ENCODE data around the gene FLNA.
"Not testable (repeated sequence)": the region's sequence is repeated elsewhere in the genome, so short reads cannot be mapped to it uniquely, and the experiment has no call there.

GRCh38 chrX:154400369-154400817 is 26.0 kb upstream of the FLNA start:
- TF ChIP-seq CTCF (conservative IDR thresholded peaks at IDR 0.05 in 1 of 2, IDR thresholded peaks at IDR 0.05 in 1 of 2; ENCODE audit: extremely low read depth in 1 of 2, insufficient read depth in 1 of 2, low read depth in 1 of 2, low read length in 2 of 2); EZH2 (IDR thresholded peaks at IDR 0.05; ENCODE audit: borderline replicate concordance, low read length): not testable (repeated sequence)

Measured in mammary epithelial cell (primary cell).